ENCODE results near the gene ASB10. TPM values are rescaled to one million over a fixed set of nuclear protein-coding genes. Genes with fewer than 3 reads are reported as not detected.

The ASB10 gene
- total RNA-seq, 1 donor from 2014 or later: not detected

- DNase-seq (ENCODE audit: low read depth): no peak
- Histone ChIP-seq H3K36me3 (ENCODE audit: control insufficient read depth, insufficient read depth, low read length) (no peaks in the 10 kb centered on the region), H3K27me3 (ENCODE audit: control insufficient read depth, insufficient read depth, low read length) (peaks cover 36% of the 10 kb centered on the region), H3K4me3 (ENCODE audit: low read depth, low read length) (no peak overlapping the region)
- no peak for TF ChIP-seq CTCF (IDR thresholded peaks at IDR 0.05; ENCODE audit: insufficient read depth, low read length, poor library complexity, severe bottlenecking)
These were observed 7.1 kb upstream of the ASB10 start for GRCh38 chr7:151194188-151194587.

- no peak for DNase-seq (ENCODE audit: low read depth)
- no peak for TF ChIP-seq CTCF (IDR thresholded peaks at IDR 0.05; ENCODE audit: insufficient read depth, low read length, poor library complexity, severe bottlenecking)
- H3K4me3 ChIP-seq (ENCODE audit: low read depth, low read length): no peak overlapping the region
- H3K36me3 ChIP-seq (ENCODE audit: control insufficient read depth, insufficient read depth, low read length): no peaks in the 10 kb centered on the region
- H3K27me3 ChIP-seq (ENCODE audit: control insufficient read depth, insufficient read depth, low read length): peaks cover 29% of the 10 kb centered on the region
These were observed 6.3 kb upstream of the ASB10 start for GRCh38 chr7:151193203-151193978.

- H3K27me3 ChIP-seq (ENCODE audit: control insufficient read depth, insufficient read depth, low read length): peaks cover 34% of the 10 kb centered on the region
These were observed 5.0 kb upstream of the ASB10 start for GRCh38 chr7:151192002-151192539.

GRCh38 chr7:151191544-151191943, 4.5 kb upstream of the ASB10 start:
- no peaks in the 10 kb centered on the region for H3K36me3 ChIP-seq (ENCODE audit: control insufficient read depth, insufficient read depth, low read length)
- no peak overlapping the region for H3K4me3 ChIP-seq (ENCODE audit: low read depth, low read length)
- TF ChIP-seq CTCF (IDR thresholded peaks at IDR 0.05; ENCODE audit: insufficient read depth, low read length, poor library complexity, severe bottlenecking): no peak
- H3K27me3 ChIP-seq (ENCODE audit: control insufficient read depth, insufficient read depth, low read length): peaks cover 38% of the 10 kb centered on the region
- DNase-seq (ENCODE audit: low read depth): no peak

More at GRCh38 chr7:151192002-151192539, 5.0 kb upstream of the ASB10 start:
- H3K36me3 ChIP-seq (ENCODE audit: control insufficient read depth, insufficient read depth, low read length): no peaks in the 10 kb centered on the region
- TF ChIP-seq CTCF (IDR thresholded peaks at IDR 0.05; ENCODE audit: insufficient read depth, low read length, poor library complexity, severe bottlenecking): no peak
- H3K4me3 ChIP-seq (ENCODE audit: low read depth, low read length): no peak overlapping the region
- DNase-seq (ENCODE audit: low read depth): no peak

GRCh38 chr7:151189038-151189437, 2.0 kb upstream of the ASB10 start:
- TF ChIP-seq CTCF (IDR thresholded peaks at IDR 0.05; ENCODE audit: insufficient read depth, low read length, poor library complexity, severe bottlenecking): no peak
- H3K27me3 ChIP-seq (ENCODE audit: control insufficient read depth, insufficient read depth, low read length): peaks cover 25% of the 10 kb centered on the region
- DNase-seq (ENCODE audit: low read depth): no peak
- no peaks in the 10 kb centered on the region for H3K36me3 ChIP-seq (ENCODE audit: control insufficient read depth, insufficient read depth, low read length)
- H3K4me3 ChIP-seq (ENCODE audit: low read depth, low read length): no peak overlapping the region

GRCh38 chr7:151188252-151188542, 1.1 kb upstream of the ASB10 start:
- DNase-seq (ENCODE audit: low read depth): no peak
- Histone ChIP-seq H3K27me3 (ENCODE audit: control insufficient read depth, insufficient read depth, low read length) (peaks cover 23% of the 10 kb centered on the region), H3K36me3 (ENCODE audit: control insufficient read depth, insufficient read depth, low read length) (no peaks in the 10 kb centered on the region), H3K4me3 (ENCODE audit: low read depth, low read length) (no peak overlapping the region)
- TF ChIP-seq CTCF (IDR thresholded peaks at IDR 0.05; ENCODE audit: insufficient read depth, low read length, poor library complexity, severe bottlenecking): no peak
